Mesenchymal stem cell (in vitro differentiated cells and primary cell): Measurements from ENCODE around the gene DLGAP3.

Source experiments
- DNase-seq: peaks from one replicate; pipeline ENCODE4 v3.0.0-alpha.2; 2013
- H2AFZ ChIP-seq: one replicate; pipeline ENCODE4 v1.6.1; 2013; ENCODE audit warnings: low read depth, mild to moderate bottlenecking, control low read depth, inconsistent platforms, low read length, moderate library complexity
- H2AK5ac ChIP-seq: 2 replicates; pipeline ENCODE4 v1.6.1; 2013; ENCODE audit warnings: low read length, moderate library complexity, mild to moderate bottlenecking, inconsistent platforms; ENCODE audit not compliant: severe bottlenecking
- H2BK120ac ChIP-seq: one replicate; pipeline ENCODE4 v1.6.1; 2013; ENCODE audit warnings: low read depth, mild to moderate bottlenecking, inconsistent platforms, low read length, moderate library complexity
- H2BK12ac ChIP-seq, 2 experiments: one replicate each; pipeline ENCODE4 v1.6.1; 2013; ENCODE audit warnings: inconsistent platforms in 2 of 2, low read length in 2 of 2, mild to moderate bottlenecking in 2 of 2, moderate library complexity in 2 of 2, control low read depth in 1 of 2
- H2BK15ac ChIP-seq: one replicate; pipeline ENCODE4 v1.6.1; 2013; ENCODE audit warnings: mild to moderate bottlenecking, low read depth, inconsistent platforms; ENCODE audit not compliant: poor library complexity, severe bottlenecking
- H2BK5ac ChIP-seq: 2 replicates; pipeline ENCODE4 v1.6.1; 2013; ENCODE audit warnings: low read depth, mild to moderate bottlenecking, low read length, control low read depth, inconsistent platforms; ENCODE audit not compliant: poor library complexity, severe bottlenecking
- H3K14ac ChIP-seq, 2 experiments: one replicate each; pipeline ENCODE4 v1.6.1; 2013; ENCODE audit warnings: inconsistent platforms in 2 of 2, low read length in 2 of 2, control low read depth in 1 of 2, mild to moderate bottlenecking in 1 of 2, moderate library complexity in 1 of 2
- H3K18ac ChIP-seq, 2 experiments: one replicate each; pipeline ENCODE4 v1.6.1; 2013; ENCODE audit warnings: inconsistent platforms in 2 of 2, low read length in 2 of 2, control low read depth in 1 of 2, low read depth in 1 of 2, mild to moderate bottlenecking in 1 of 2
- H3K23ac ChIP-seq, 2 experiments: one replicate each; pipeline ENCODE4 v1.6.1; 2013; ENCODE audit warnings: inconsistent platforms in 2 of 2, low read length in 2 of 2, mild to moderate bottlenecking in 2 of 2, moderate library complexity in 2 of 2, control low read depth in 1 of 2
- H3K27ac ChIP-seq: 2 replicates; pipeline ENCODE4 v1.5.1; 2013; ENCODE audit warnings: mild to moderate bottlenecking, moderate library complexity, low read length, control low read depth, inconsistent platforms; ENCODE audit not compliant: poor library complexity, severe bottlenecking
- H3K27me3 ChIP-seq, 2 experiments: 2 replicates each; pipeline versions ENCODE4 v1.6.1 to v1.7.0; 2013; ENCODE audit warnings: low read length in 2 of 2, mild to moderate bottlenecking in 2 of 2, moderate library complexity in 2 of 2, control low read depth in 1 of 2, inconsistent platforms in 1 of 2; ENCODE audit not compliant: control insufficient read depth in 1 of 2, insufficient read depth in 1 of 2
- H3K36me3 ChIP-seq, 2 experiments: 2 replicates each; pipeline versions ENCODE4 v1.6.1 to v1.7.0; 2013; ENCODE audit warnings: low read length in 2 of 2, control low read depth in 1 of 2, inconsistent platforms in 1 of 2, low read depth in 1 of 2, mild to moderate bottlenecking in 1 of 2; ENCODE audit not compliant: insufficient read depth in 2 of 2, control insufficient read depth in 1 of 2
- H3K4ac ChIP-seq, 2 experiments: one replicate each; pipeline ENCODE4 v1.6.1; 2013; ENCODE audit warnings: inconsistent platforms in 2 of 2, low read length in 2 of 2, mild to moderate bottlenecking in 2 of 2, moderate library complexity in 2 of 2, control low read depth in 1 of 2, low read depth in 1 of 2
- H3K4me1 ChIP-seq: 2 replicates; pipeline ENCODE4 v1.6.1; 2013; ENCODE audit warnings: low read depth, low read length, control low read depth; ENCODE audit not compliant: control insufficient read depth, insufficient read depth
- H3K4me2 ChIP-seq: 2 replicates; pipeline ENCODE4 v1.6.1; 2013; ENCODE audit warnings: low read length, mild to moderate bottlenecking, inconsistent platforms; ENCODE audit not compliant: poor library complexity, severe bottlenecking
- H3K4me3 ChIP-seq, 2 experiments: 2 replicates each; pipeline versions ENCODE4 v1.5.1 to v1.7.0; 2013; ENCODE audit warnings: low read length in 2 of 2, mild to moderate bottlenecking in 2 of 2, control low read depth in 1 of 2, low read depth in 1 of 2; ENCODE audit not compliant: insufficient read depth in 1 of 2
- H3K79me1 ChIP-seq: replicated peaks from 2 replicates; pipeline ENCODE4 v1.6.1; 2013; ENCODE audit warnings: mild to moderate bottlenecking, control low read depth, low read length, inconsistent platforms; ENCODE audit not compliant: poor library complexity, severe bottlenecking
- H3K9ac ChIP-seq: 2 replicates; pipeline ENCODE4 v1.7.0; 2013; ENCODE audit warnings: mild to moderate bottlenecking, low read length, moderate library complexity
- H3K9me3 ChIP-seq: 2 replicates; pipeline ENCODE4 v1.7.0; 2013; ENCODE audit warnings: mild to moderate bottlenecking, low read length; ENCODE audit not compliant: control insufficient read depth
- H4K8ac ChIP-seq: one replicate; pipeline ENCODE4 v1.6.1; 2013; ENCODE audit warnings: inconsistent platforms, mild to moderate bottlenecking, low read length, moderate library complexity
- H4K91ac ChIP-seq: one replicate; pipeline ENCODE4 v1.6.1; 2013; ENCODE audit warnings: mild to moderate bottlenecking, low read length, inconsistent platforms
- WGBS: methylation state at CpG from one replicate; pipeline ENCODE4 v1.1.7; 2013; ENCODE audit warnings: mixed read lengths; 5-methylcytosine and 5-hydroxymethylcytosine counted together

DLGAP3 gene

GRCh38 chr1:34910425-34910824 lies 19.0 kb downstream of the DLGAP3 start:
- Histone ChIP-seq H3K36me3 (no peaks in the 10 kb centered on the region), H2BK12ac (no peak overlapping the region), H4K8ac (no peak overlapping the region), H3K18ac (no peak overlapping the region), H3K9me3 (no peaks in the 10 kb centered on the region), H3K23ac (no peak overlapping the region), H3K27me3 (peaks cover 3 to 79% of the 10 kb centered on the region in 2 experiments), H3K4me3 (no peak overlapping the region), H3K14ac (no peak overlapping the region), H3K9ac (no peak overlapping the region), H4K91ac (no peak overlapping the region), H2BK15ac (no peak overlapping the region), H3K79me1 (no peaks in the 10 kb centered on the region), H3K4me1 (no peaks in the 10 kb centered on the region), H2BK120ac (no peak overlapping the region), H2AFZ (no peak overlapping the region), H2BK5ac (no peak overlapping the region), H2AK5ac (no peak overlapping the region), H3K4me2 (no peak overlapping the region), H3K27ac (no peak overlapping the region), H3K4ac (no peak overlapping the region)
- WGBS = 63% methylated on average over 4 of the region's 4 CpGs
- DNase-seq = no peak

GRCh38 chr1:34908369-34908768 lies 21.1 kb downstream of the DLGAP3 start:
- no peak overlapping the region for H3K4me2 ChIP-seq

GRCh38 chr1:34907487-34908090 lies 21.9 kb downstream of the DLGAP3 start:
- Histone ChIP-seq H4K8ac (no peak overlapping the region), H3K27ac (no peak overlapping the region), H4K91ac (no peak overlapping the region), H3K18ac (no peak overlapping the region), H2BK120ac (no peak overlapping the region), H2BK12ac (no peak overlapping the region), H2BK15ac (no peak overlapping the region), H2AFZ (no peak overlapping the region), H3K4ac (no peak overlapping the region), H3K4me3 (no peak overlapping the region), H3K27me3 (peaks cover under 1 to 57% of the 10 kb centered on the region in 2 experiments), H3K9ac (no peak overlapping the region), H2AK5ac (no peak overlapping the region), H3K36me3 (no peaks in the 10 kb centered on the region), H3K4me1 (no peaks in the 10 kb centered on the region), H3K4me2 (no peak overlapping the region), H3K23ac (no peak overlapping the region), H3K79me1 (no peaks in the 10 kb centered on the region), H3K14ac (no peak overlapping the region), H2BK5ac (no peak overlapping the region), H3K9me3 (no peaks in the 10 kb centered on the region)
- no peak for DNase-seq
- WGBS = 71% methylated on average over 4 of the region's 5 CpGs

More at GRCh38 chr1:34908369-34908768, 21.1 kb downstream of the DLGAP3 start:
- WGBS = 46% methylated on average over 3 of the region's 3 CpGs
- H2AK5ac ChIP-seq = no peak overlapping the region
- H3K27me3 ChIP-seq = peaks cover 0 to 59% of the 10 kb centered on the region in 2 experiments
- H3K4ac ChIP-seq = no peak overlapping the region
- H2BK5ac ChIP-seq = no peak overlapping the region
- no peak overlapping the region for H2BK120ac ChIP-seq
- H3K4me3 ChIP-seq = no peak overlapping the region
- no peak overlapping the region for H3K23ac ChIP-seq
- no peak overlapping the region for H3K27ac ChIP-seq
- H3K9me3 ChIP-seq = no peaks in the 10 kb centered on the region
- no peak overlapping the region for H4K8ac ChIP-seq
- no peak overlapping the region for H3K18ac ChIP-seq
- H3K4me1 ChIP-seq = no peaks in the 10 kb centered on the region
- no peak overlapping the region for H2BK15ac ChIP-seq
- H3K79me1 ChIP-seq = no peaks in the 10 kb centered on the region
- no peak overlapping the region for H2BK12ac ChIP-seq
- no peak overlapping the region for H3K9ac ChIP-seq
- no peak overlapping the region for H4K91ac ChIP-seq
- H2AFZ ChIP-seq = no peak overlapping the region
- no peaks in the 10 kb centered on the region for H3K36me3 ChIP-seq
- H3K14ac ChIP-seq = no peak overlapping the region
- no peak for DNase-seq

GRCh38 chr1:34906756-34907155 lies 22.7 kb downstream of the DLGAP3 start:
- H3K4me2 ChIP-seq = no peak overlapping the region
- no peak overlapping the region for H2BK120ac ChIP-seq
- no peak overlapping the region for H3K4me3 ChIP-seq
- H3K9me3 ChIP-seq = no peaks in the 10 kb centered on the region
- H3K27me3 ChIP-seq = peaks cover 6 to 58% of the 10 kb centered on the region in 2 experiments
- H3K23ac ChIP-seq = no peak overlapping the region
- no peak overlapping the region for H3K4ac ChIP-seq
- H2BK12ac ChIP-seq = no peak overlapping the region
- WGBS = 52% methylated on average over 4 of the region's 4 CpGs
- no peak overlapping the region for H2BK5ac ChIP-seq
- H2AFZ ChIP-seq = no peak overlapping the region
- H3K79me1 ChIP-seq = no peaks in the 10 kb centered on the region
- H2AK5ac ChIP-seq = no peak overlapping the region
- H4K8ac ChIP-seq = no peak overlapping the region
- H4K91ac ChIP-seq = no peak overlapping the region
- H2BK15ac ChIP-seq = no peak overlapping the region
- H3K4me1 ChIP-seq = no peaks in the 10 kb centered on the region
- no peak for DNase-seq
- H3K18ac ChIP-seq = no peak overlapping the region
- H3K14ac ChIP-seq = no peak overlapping the region
- H3K27ac ChIP-seq = no peak overlapping the region
- no peaks in the 10 kb centered on the region for H3K36me3 ChIP-seq
- no peak overlapping the region for H3K9ac ChIP-seq
